RWPE2 (cell line): ENCODE data around the gene HIVEP3.
A peak's percentile ranks its signal among the peaks of the same experiment; 100 is the strongest.

Source experiments
- ATAC-seq: fragments of 200-7000 bp; cut with Tn5 transposase; 3 replicates; pipeline ENCODE4 v1.9.1; 2021; ENCODE audit warnings: low read depth
- DNase-seq: peaks from one replicate; pipeline ENCODE4 v3.0.0-alpha.2; 2020; ENCODE audit warnings: low spot score
- H3K27ac ChIP-seq: fragments of 450-650 bp; 2 replicates; pipeline ENCODE4 v1.5.1; 2017; ENCODE audit warnings: mild to moderate bottlenecking; ENCODE audit not compliant: poor library complexity, severe bottlenecking
- H3K27me3 ChIP-seq: fragments of 250-450 bp; sonication (Bioruptor Pico); 2 replicates; pipeline ENCODE4 v1.5.1; 2021; ENCODE audit warnings: mild to moderate bottlenecking, moderate library complexity; ENCODE audit not compliant: insufficient read depth, poor library complexity, severe bottlenecking
- H3K36me3 ChIP-seq: fragments of 250-450 bp; sonication (Bioruptor Pico); 2 replicates; pipeline ENCODE4 v1.5.1; 2020; ENCODE audit warnings: low read depth, mild to moderate bottlenecking, moderate library complexity
- H3K4me1 ChIP-seq: fragments of 250-450 bp; sonication (Bioruptor Pico); 2 replicates; pipeline ENCODE4 v1.5.1; 2021; ENCODE audit warnings: mild to moderate bottlenecking, moderate library complexity; ENCODE audit not compliant: insufficient read depth, poor library complexity, severe bottlenecking
- H3K4me3 ChIP-seq: fragments of 250-450 bp; sonication (Bioruptor Pico); 2 replicates; pipeline ENCODE4 v1.5.1; 2021; ENCODE audit warnings: mild to moderate bottlenecking, moderate library complexity; ENCODE audit not compliant: severe bottlenecking
- H3K9me3 ChIP-seq: fragments of 250-450 bp; sonication (Bioruptor Pico); 2 replicates; pipeline ENCODE4 v1.5.1; 2021; ENCODE audit warnings: mild to moderate bottlenecking, moderate library complexity; ENCODE audit not compliant: severe bottlenecking
- TF ChIP-seq, protein P1 (sequence below): fragments of 450-650 bp; IDR thresholded peaks from one replicate; pipeline ENCODE4 v1.5.1; 2017; ENCODE audit warnings: mild to moderate bottlenecking, moderate library complexity; ENCODE audit not compliant: poor library complexity, severe bottlenecking

HIVEP3 gene

DNA sequence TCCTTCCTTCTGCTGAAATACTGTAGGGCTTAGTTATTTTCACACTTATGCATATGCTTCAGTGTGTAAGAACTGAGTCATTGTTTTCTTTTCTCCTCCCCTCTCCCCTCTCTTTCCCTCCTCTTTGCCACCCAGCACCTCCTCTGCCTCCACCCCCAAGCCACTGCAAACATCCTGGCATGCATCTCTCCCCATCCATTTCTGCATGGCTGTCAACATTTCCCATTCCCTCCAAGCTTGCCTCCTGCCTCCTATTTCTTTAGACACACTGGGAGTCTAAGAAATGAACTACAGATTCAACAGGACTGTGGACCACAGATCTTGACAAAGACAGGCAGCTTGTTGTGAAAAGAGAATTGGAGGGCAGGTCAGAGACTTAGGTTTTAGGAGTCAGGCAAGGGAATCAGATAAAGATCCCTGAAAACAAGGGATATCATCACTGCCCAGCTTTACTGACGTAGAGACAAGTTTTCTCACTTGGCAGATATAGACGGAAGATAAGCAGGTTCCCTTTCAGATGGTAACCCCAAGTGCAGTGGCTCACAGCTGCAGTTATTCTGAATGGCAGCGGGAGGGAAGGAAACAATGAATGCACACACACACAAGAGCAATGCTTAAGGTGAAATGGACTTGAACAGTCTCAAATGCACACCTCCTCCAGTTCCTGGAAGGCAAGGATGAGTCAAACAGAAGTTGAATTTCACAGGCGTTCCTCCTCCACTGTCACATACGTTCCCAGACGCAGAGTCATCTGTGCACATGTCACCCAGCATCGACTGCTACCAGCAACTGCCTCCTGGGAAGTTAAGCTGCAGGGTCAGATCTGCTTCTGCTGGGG, 56.1 kb downstream of the HIVEP3 start:
- DNase-seq: no peak

DNA sequence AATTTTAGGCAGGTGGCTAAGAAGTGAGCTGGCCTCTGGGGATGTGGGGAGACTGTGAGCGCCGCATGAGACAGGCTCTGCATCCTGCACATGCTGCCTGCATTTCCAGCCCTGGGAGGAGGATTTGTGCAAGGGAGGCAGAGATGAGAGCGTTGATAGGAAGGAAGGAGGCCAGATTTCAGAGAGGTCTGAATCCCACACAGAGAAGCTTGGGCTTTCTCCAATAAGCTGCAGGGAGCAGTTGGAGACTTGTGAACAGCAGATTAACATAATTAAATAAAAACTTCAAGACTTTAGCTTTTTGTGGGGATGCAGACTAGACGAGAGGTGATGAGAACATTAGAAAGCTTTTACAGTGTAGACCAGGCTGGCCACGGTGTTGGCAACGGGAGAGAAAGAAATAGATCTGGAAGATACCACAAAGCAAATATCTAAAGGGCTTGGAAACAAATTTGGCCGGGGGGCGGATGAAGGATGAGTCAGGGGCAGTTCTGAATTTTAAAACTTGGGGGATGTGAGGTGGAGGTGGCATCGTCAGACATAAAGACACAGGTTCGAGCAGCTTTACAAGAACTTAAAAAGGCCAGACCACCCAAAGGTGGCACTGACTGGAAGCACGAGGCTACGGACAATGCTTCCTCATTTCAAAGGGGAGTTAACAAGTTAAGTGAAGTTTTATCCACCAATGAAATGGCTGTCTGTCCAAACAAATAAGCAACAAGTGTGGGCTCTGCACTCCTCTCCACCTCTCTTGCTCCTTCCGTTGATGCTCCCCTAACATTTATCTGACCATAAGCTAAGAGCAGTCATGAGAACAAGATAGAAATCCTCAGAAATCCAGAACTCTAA, 57.0 kb downstream of the HIVEP3 start:
- DNase-seq (no peak), ATAC-seq (0 out of 3 replicates have a peak, but pooled peaks have one; percentile 5)
- Histone ChIP-seq H3K4me3 (no peak overlapping the region), H3K9me3 (no peaks in the 10 kb centered on the region), H3K27ac (peak overlapping the region; percentile 94), H3K36me3 (no peaks in the 10 kb centered on the region), H3K27me3 (no peaks in the 10 kb centered on the region), H3K4me1 (peaks cover 36% of the 10 kb centered on the region)
- TF ChIP-seq, protein P1, sequence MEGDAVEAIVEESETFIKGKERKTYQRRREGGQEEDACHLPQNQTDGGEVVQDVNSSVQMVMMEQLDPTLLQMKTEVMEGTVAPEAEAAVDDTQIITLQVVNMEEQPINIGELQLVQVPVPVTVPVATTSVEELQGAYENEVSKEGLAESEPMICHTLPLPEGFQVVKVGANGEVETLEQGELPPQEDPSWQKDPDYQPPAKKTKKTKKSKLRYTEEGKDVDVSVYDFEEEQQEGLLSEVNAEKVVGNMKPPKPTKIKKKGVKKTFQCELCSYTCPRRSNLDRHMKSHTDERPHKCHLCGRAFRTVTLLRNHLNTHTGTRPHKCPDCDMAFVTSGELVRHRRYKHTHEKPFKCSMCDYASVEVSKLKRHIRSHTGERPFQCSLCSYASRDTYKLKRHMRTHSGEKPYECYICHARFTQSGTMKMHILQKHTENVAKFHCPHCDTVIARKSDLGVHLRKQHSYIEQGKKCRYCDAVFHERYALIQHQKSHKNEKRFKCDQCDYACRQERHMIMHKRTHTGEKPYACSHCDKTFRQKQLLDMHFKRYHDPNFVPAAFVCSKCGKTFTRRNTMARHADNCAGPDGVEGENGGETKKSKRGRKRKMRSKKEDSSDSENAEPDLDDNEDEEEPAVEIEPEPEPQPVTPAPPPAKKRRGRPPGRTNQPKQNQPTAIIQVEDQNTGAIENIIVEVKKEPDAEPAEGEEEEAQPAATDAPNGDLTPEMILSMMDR: no peak

More for the DNA sequence above, 56.1 kb downstream of the HIVEP3 start:
- H3K9me3 ChIP-seq: no peaks in the 10 kb centered on the region
- no peak overlapping the region for H3K4me3 ChIP-seq
- peak; percentile 82 for ATAC-seq
- no peaks in the 10 kb centered on the region for H3K27me3 ChIP-seq
- no peaks in the 10 kb centered on the region for H3K36me3 ChIP-seq
- peak overlapping the region; percentile 94 for H3K27ac ChIP-seq
- peaks cover 36% of the 10 kb centered on the region for H3K4me1 ChIP-seq
- TF ChIP-seq, protein P1: no peak

DNA sequence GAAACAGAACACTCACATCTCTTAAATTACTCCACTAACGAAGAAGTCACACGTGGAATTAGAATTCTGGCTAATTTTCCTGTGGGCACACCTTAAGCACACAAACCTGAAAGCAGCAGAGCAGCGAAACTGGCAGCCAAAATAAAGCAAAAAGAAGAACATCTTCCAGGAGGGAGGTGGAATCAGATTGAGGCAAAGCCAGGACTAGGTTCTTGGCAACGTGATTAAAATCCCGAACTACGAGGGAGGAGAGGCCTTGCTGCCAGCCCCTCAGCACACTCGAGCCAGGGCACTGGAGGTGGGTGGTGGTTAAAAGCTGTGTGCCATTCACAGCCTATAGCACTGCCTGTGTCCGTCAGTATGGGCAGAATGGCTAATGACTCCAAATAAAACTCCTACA, 58.0 kb downstream of the HIVEP3 start:
- H3K4me3 ChIP-seq: no peak overlapping the region
- ATAC-seq: no peak
- H3K36me3 ChIP-seq: no peaks in the 10 kb centered on the region
- peak overlapping the region; percentile 94 for H3K27ac ChIP-seq
- TF ChIP-seq, protein P1: no peak
- no peak for DNase-seq
- H3K9me3 ChIP-seq: no peaks in the 10 kb centered on the region
- peaks cover 36% of the 10 kb centered on the region for H3K4me1 ChIP-seq
- H3K27me3 ChIP-seq: no peaks in the 10 kb centered on the region

DNA sequence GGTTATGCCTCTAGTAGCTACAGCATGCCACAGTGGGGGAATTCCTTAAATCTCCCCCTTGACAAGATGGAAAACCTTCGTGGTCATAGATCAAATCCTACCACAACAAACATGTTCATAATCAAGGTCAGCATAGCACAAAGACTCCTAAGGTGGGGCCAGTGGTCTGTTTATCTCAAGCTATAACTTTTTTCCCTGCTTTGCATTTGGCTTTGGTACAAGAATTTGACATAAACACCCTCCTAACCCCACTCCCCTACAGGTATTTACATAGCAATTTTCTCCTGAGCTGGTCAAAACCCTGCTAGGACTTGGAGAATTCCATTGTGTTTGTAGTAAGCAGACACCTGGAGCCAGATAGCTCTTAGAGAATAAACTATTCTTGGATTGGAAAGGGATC, 58.5 kb downstream of the HIVEP3 start:
- TF ChIP-seq, protein P1: no peak
- DNase-seq (no peak), ATAC-seq (no peak)
- Histone ChIP-seq H3K27ac (peak overlapping the region; percentile 94), H3K4me1 (peaks cover 39% of the 10 kb centered on the region), H3K4me3 (no peak overlapping the region), H3K36me3 (no peaks in the 10 kb centered on the region), H3K9me3 (no peaks in the 10 kb centered on the region), H3K27me3 (no peaks in the 10 kb centered on the region)
